Activated CD8-positive, alpha-beta memory T cell treated with anti-CD3 and anti-CD28 coated beads, Interleukin-2, amount 50 U/mL, for 48 hours (primary cell): ENCODE measurements around the gene SOBP.

Source experiments
- DNase-seq: peaks from one replicate; pipeline ENCODE4 v3.0.0-alpha.2; 2020

The SOBP gene

DNA sequence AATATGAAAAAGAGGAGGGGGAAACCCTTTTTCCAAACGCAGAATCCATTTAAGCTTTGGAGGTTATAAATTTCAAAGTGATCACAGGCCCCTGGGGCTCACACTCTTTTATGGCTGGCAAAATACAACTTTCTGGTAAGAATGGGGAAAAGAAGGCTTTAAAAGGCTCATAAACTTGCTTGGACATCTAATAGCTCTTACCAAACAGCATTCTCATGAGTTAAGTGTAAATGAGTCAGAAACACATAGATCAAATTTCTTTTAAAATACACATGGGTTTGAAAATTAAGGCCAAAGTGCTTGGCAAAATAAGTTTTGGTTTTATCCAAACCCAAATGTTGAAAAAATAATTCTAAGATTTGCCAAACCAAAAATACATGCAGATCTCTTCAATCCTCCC is 154.6 kb downstream of the SOBP start:
- no peak for DNase-seq

DNA sequence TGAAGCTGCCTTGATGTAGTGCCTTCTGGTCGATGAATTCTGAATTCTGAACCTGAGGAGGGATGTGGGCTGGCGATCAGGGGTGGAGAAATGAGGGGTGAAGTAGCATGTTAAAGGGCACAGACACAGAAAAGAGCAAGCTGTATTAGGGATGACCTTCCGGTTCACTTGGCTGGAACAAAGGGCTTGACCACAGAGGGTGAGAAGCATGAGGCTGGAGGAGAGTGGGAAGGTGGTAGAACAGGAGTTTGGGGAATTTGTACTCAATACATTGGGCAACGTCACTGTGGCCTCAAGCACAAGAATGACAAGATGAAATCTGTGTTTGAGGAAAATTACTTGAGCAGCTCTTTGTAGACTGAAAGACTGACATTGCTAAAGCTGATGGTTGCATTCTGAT is 155.8 kb downstream of the SOBP start:
- no peak for DNase-seq

DNA sequence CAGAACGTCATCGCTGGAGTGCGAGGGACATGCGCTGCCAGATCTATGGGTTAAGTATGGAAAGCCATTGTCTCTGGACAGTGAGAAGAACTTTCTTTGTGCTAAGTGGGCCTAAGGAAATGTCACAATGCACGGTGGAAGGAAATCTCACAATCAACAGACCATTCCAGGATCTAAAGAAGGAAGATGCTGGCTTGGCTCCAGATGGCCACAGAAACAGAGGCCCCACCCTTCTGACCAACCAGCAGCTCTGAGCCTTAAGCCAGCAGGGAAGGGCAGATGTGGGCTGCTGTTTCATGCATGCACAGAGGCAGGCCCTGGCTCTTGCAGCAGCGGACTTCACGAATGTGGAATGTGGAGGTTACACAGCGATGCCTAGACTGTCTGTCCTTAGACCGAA is 156.3 kb downstream of the SOBP start:
- no peak for DNase-seq

DNA sequence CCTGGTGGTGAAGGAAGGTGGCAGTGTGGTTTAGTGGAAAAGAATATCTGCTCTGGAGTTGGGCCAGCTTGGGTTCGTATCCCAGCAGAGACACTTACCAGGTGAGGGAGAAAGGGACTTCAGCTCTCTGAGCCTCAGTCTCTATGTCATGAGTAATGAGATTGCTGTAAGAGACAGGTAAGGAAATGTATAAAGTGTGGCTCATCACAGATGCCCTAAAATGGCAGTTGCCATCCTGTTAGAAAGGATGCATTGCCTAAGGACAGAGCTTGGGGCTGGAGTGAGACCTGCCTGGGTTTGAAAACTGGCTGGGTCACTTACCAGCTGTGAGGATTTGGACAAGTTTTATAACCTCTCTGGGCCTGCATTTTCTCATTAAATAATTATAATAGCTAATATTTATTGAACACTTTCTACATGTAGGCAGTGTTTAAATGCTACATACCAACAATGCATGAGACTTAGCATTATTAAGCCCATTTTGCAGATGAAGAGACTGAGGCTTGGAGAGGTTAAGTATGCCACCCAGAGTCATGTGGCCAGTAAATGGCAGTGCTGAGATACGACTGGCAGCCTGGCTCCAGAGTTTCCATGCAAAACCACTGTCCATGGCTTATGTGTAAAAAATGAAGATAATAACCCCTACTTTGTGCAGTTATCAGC is 157.0 kb downstream of the SOBP start:
- DNase-seq = no peak

DNA sequence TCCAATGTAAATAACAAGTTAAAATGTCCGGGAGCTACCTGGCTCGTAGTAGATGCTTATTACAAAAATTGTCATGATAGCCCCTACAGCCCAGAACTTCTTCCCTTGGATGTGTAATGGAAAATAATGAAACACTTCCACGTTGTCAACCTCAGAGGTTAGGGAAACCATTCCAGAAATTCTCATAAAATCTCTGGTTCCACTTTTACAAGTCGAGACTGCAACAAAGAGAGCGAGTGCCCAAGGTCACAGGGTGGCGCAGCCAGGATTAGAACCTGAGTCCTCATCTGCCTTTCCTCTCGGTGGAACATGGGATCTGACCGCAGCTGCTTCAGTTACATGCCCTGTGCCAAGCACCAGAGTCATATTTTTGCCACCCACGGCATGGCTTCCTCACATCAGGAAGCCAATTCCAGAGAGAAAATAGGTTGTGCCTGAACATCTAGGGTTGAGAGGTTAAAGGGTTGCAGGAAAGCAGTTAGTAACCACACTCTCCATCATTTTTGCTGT is 157.6 kb downstream of the SOBP start:
- no peak for DNase-seq

DNA sequence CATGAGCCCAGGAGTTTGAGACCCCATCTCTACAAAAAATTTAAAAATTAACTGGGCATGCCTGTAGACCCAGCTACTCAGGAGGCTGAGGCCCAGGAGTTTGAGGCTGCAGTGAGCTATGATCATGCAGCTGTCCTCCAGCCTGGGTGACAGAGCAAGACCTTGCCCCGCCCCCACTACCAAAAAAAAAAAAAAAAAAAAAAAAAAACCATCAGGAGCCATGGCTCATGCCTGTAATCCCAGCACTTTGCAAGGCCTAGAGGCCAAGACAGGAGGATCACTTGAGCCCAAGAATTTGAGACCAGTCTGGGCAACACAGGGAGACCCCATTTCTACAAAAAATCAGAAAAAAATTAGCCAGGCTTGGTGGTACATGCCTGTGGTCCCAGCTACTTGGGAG is 159.1 kb downstream of the SOBP start:
- DNase-seq = no peak

DNA sequence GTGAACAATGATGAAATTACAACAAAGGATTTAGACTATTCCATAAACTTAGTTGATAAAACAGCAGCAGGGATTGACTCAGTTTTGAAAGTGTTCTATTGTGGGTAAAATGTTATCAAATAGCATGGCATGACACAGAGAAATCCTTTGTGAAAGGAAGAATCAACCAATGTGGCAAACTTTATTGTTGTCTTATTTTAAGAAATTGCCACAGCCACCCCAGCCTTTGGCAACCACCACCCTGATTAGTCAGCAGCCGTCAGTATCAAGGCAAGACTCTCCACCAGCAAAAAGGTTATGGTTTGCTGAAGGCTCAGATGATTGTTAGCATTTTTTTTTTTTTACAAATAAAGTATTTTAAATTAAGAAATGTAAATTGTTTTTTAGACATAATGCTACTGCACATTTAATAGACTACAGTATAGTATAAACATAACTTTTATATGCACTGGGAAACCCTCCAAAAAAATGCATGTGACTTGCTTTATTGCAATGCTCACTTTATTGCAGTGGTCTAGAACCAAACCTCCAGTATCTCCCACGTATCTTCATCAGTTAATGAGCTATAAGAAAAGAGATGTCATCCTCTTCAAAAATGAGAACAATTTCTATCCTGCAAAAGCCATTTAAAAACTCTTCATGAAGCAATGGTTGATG is 162.7 kb downstream of the SOBP start:
- no peak for DNase-seq

DNA sequence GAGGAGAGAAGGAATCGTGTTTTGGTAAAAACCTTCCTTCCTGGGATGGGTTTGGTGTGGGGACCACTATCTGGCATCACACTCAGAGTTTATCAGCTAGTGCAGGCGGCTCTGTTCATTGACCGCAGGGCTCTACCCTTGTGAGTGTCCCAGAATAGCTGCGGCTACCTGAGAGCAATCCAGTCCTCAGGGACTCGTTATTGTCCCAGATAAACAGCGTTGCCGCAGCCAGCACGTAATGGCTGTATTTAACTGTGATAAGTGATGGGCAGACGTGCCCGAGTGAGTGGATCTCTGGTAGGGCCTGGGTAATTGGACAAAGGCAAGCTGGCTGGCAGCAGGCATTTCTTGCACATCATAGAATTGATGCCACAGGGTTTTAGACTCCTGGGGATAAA is 163.3 kb downstream of the SOBP start:
- DNase-seq = no peak

DNA sequence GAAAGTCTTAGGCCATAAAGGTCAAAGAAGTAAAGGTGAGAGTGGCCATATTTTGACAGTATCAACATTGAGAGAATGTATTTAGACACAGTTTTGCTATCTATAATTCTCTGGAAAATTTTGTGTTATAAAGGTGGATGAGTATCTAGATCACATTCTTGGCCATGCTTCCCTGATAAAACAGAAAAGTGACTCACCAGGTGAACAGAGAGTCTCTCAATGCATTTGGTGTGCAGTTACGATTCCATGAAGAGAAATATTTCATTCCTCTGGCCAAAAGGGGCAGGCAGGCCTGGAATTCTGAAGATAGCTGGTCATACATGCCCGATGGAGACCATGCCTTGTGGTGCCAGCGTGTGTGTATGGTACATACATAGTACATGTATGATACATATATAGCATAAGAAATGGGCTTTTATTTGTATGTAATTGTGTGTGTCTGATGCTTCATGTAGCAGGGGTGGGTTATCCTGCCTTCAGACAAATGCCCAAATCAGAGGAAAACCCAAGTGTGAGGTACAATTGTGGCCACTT is 164.0 kb downstream of the SOBP start:
- DNase-seq = no peak

DNA sequence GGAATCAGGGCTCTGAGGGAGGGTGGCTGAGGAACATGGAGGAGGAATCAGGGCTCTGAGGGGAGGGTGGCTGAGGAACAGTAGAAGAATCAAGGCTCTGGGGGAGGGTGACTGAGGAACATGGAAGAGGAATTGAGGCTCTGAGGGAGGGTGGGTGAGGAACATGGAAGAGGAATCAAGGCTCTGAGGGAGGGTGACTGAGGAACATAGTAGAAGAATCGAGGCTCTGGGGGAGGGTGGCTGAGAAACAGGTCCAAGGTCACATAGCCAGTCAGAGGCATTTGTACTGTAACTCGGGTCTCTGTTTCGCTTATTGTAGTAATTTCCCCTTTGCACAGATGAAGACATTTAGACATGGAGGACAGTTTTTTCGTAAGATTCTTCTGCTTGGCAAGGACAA is 164.8 kb downstream of the SOBP start:
- no peak for DNase-seq

DNA sequence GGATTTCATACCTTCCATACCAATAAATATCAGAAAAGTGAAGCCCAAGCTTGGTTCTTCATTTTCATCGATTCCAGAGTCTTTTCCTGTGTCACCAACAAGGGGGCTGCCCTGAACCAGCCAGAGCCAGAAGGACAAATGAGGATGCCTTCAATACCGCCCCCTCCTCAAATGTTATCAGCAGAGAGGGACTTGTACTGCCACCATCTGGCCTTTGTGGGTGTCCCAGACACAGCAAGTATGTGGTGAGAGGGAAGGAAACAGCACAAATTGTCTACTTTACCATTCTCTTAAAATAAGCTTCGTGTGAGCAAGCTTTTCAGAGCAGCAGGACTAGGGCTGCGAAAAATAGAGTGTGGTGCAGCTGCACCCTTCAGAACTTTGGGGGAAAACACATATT is 165.3 kb downstream of the SOBP start:
- DNase-seq = no peak

DNA sequence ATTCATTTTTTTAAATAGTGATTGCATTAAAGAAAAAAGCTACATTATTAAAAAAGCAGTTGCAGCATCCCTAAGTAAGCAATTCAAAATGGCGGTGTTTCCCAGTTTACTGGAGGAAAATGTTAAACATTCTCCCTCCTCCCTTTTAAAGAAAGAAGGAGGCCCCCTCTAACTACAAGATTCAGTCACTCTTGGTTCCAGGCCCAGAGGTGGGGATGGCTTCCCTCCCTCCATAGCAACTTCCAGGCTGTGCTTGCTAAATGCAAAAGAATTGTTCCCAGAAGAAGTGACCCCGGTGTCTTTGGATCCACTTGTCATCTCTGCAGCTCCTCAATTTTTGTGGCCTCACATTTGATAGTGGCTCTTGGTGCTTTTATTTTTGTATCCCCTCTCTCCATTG is 165.9 kb downstream of the SOBP start:
- DNase-seq = no peak

DNA sequence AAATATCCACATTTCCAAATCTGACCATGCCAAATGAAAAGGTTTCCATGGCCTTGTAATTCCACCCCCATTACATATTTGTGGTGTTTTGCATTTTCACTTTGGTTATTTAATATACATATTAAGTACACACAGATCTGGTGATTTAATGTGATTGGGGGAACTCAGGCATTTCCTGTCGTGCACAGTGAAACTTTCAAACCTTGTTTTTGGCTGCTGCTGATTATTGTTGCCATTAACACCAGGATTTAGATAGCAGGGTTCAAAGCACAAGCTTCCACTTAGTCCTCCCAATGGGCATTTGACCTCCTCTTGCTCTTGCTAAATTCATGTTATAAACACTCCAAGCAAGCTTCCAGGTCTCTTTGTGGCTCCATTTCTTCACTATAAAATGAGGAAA is 166.5 kb downstream of the SOBP start:
- no peak for DNase-seq

DNA sequence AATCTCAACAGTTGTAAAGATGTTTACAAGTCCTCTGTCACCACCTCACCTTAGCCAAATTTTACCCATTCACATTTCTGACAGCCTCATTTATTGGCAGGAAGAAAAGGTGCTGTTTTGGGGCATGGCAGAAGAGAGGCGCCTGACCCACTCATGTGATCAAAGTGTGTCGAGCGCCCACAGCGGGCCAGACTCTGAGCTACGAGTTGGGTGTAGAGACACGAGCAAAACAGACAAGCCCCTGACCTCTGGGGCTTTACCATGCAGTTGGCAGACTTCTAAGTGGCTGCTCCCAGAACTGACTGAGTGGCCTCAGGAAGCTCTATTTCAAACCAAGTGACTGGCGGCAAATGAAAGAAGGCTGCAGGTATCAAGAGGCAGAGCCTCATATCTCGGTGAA is 167.0 kb downstream of the SOBP start:
- DNase-seq = no peak

DNA sequence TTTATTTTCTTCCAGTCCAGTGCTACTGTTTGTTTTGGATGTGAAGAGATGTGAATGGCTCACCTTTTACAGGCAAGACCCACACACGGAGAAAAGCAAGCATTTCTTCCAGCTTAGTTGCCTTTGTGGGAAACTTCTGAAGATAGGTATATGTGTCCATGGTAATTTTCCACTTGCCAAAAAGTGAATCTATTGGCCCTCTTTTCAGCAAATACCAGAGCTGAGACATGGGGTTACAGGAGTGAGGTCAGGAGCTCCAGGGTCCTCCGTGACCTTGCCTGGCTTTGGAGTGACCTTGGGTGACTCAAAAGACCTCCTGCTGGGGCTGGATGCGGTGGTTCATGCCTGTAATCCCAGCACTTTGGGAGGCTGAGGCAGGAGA is 167.4 kb downstream of the SOBP start:
- DNase-seq = no peak

DNA sequence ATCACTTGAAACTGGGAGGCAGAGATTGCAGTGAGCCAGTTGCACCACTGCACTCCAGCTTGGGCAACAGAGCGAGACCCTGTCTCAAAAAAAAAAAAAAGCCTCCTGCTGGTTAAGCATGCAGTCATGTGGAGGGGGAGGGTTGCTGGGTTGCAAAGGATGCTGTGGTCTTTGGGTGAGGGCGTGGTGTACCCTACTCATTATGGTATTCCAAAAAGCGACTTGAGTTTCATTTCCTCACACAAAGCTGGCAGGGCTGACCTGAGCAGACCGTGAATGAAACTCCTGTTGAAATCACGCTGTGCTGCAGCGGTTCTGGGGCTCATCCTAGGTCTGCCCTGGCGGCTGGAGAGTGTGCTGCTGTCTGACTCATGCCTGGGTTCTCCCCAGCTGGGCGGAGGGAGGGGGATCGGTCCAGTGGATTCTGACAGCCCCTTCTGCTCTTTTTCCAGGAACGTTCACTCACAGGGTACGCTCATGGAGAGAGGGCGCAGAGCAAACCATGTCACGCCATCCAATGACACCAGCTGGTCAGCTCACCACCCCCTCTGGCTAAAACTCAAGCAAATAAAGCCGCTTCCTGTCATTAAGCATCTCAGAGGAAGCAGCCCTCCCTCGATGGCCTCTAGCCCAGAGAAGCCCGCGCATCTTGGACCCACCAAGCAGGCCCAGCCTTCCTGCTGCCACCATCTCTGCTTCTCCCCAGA is 168.0 kb downstream of the SOBP start:
- peak; percentile 74 for DNase-seq

DNA sequence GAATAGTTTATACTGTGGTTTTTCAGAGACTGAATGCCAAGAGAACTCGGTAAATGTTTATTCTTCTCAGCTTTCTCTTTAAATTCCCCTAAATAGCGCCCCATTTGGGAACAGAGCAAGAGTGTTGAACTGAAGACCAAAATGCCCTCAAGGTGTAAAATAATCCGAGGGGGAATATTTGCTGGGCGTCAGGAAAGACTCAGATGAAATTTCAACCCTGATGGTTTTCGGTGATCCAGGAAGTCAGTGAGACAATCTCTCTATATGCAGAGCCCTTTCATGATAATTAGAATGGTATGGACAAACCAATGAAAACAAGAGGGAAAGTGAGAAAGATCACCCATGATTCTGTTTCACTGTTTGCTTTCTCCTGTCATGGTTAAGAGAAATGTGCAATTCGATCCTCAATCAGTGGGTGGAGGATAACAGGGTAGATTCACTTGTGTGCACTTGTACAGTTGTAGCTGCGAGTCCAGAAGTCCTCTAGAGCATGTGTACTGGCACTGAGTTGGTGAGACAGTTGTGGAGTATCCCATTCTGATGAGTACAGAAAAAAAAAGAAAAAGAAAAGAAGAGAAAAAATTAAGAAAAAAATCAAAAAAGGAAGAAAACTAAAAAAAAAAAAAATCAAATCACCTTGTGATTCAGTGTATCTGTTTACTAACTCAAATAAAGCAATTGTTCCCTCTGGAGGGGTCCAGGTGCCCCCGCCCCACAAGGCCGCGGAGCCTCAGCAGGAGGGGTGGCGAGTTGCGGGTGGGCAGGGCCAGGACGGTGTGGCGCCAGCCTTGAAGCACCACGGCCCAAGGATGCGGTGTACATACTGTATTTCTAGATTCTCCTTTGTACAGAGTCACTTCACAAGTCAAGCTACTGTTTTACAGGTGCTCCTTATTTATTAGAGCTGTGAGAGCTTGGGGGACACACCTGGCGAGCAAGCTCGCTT is 169.3 kb downstream of the SOBP start:
- no peak for DNase-seq

DNA sequence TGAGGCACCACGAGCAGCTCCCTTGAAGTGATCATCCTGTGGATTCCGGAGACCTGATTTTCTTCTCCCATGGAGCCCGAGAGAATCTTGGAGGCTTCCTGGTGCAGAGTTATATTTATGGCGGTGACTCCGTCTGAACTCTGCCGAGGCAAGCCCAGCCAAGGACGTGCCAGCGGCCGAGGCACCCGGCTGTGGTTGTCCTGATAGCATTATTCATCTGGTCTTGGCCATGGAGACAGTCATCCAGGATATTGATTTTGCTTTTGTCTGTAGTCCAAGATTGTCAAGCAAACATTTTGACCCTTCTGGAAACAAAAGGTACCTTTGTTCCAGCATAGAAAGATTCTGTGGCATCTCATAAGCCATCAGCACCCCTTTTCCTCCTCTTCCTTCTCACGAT is 170.9 kb downstream of the SOBP start:
- DNase-seq = no peak

DNA sequence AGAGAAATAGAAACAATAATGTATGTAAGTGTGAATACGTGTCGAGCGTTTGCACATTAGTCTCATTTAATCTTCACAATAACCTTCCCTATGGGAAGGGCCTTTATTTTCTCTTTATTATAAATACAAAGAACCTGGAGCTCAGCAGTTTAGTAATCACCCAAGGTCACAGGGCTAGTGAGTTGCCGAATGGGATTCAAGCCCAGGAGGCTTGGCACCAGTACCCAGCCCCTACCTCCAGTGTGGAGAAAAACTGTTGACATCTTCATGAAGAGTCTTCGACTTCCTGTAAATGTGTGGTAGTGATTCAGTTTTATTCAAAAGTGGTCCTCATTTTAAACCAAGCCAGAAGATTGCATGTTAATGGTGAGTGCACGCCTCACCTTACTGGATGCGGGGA is 171.4 kb downstream of the SOBP start:
- DNase-seq = no peak

DNA sequence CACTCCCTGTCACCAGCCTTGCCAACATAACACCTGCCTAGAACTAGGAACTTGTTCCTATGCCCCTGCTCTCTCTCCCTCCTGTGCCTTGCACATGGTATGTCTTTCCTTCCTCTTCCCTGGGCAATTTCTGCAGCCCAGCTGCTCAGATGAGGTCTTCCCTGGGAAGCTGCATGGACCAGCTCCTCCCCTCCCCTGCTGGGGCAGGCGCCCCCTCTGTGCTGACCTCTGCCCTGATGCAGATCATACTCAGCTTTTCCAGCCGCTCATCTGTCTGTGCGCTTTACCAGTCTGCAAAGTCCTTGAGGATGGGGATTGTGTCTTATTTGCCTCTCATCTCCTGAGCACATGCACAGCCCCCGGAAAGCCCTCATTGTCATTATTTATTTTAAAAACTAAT is 172.4 kb downstream of the SOBP start:
- no peak for DNase-seq

DNA sequence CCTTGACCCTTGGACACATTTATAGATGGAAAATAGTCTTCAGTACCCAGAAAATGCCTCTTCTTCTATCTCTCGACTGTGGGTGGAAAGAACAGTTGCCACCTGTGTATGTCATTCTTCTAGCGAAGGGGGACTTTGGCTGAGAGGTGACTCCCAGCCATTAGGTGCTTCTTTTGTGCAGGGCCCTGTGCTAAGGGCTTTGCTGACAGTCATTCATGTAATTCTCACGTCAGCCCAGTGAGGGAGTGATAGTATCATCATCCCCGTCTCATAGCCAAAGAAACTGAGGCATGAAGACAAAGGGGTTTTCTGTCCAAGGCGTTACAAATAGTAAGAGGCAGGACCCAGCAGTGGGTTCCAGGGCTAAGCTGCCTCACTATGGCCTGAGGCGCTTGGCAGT is 173.4 kb downstream of the SOBP start:
- DNase-seq = no peak

DNA sequence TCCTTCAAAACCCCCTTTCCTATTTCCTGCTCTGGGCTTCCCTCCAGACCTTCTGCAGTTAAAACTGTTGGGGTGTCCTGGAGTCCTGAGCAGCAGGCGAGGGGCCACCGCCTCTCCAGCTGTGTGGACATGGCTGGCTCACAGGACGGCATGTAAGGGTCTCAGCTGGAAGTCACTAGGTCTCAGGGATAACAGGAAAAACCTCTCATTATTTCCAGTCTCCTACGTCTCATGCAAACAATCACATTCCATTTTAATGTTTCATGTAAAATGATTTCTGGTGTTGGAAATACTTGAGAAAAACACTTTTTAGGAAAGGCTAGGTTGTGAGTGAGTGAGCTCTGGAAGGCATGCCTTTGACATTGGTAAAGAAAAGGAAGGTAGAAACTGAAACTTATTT is 175.5 kb downstream of the SOBP start:
- no peak for DNase-seq
